G401 (cell line): ENCODE data around the gene ABCA4. TPM values are rescaled to one million over a fixed set of nuclear protein-coding genes. Genes with fewer than 3 reads are reported as not detected.

ENCODE experiments used
- DNase-seq: peaks from one replicate; pipeline ENCODE4 v3.0.0-alpha.2; 2015; ENCODE audit warnings: low spot score
- in situ Hi-C: cut with HindIII; loops from 2 replicates; pipeline ENCODE4 v1.10.0; 2016; ENCODE audit warnings: low sequenced_read_pairs, mixed read lengths
- total RNA-seq: library from RNA; depleted of rRNA; stranded (reverse); fragments of >200 nt; shearing (Covaris generic); gene quantifications from 2 replicates; pipeline ENCODE4 v1.2.3, GENCODE V29; 2014

ABCA4 gene
- total RNA-seq, 1 experiment from 2014 or later, result 1.8 TPM

DNA sequence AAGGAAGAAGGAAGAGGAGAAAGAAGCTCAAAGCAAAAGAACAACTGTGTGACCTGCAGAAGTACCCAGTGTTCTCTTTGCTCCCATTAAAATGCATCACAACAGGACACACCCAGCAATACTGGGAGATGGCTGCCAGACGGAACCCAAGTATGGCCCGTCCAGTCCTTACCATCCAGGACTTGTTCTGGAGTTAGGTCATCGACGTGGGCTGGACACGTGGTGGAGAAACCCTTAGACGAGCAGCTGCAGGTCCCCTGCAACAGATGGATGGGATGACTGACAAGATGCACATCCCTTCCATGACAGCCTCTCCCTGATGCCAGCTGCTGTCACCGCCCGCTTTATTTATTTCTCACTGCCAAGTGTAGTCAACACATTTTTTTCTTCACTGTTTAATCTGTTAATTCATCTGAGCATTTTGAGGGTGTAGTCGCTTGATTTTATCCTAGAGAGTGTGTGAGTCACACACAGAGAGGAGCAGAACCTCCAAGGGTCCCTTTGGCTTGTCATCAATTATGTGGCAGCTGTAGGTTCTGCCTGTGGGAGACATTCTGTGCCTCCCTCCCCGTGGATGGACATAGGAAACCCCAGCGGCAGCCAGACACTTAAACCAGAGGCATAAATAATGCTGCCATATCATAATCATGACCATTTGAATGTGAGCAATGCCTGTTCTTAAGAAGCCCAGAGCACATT lies 80.9 kb downstream of the ABCA4 start:
- in situ Hi-C loops, result no loop called here
- DNase-seq, result no peak

- in situ Hi-C loops, result no loop called here
Measured at GRCh38 chr1:94039514-94039870, 81.5 kb downstream of the ABCA4 start.

DNA sequence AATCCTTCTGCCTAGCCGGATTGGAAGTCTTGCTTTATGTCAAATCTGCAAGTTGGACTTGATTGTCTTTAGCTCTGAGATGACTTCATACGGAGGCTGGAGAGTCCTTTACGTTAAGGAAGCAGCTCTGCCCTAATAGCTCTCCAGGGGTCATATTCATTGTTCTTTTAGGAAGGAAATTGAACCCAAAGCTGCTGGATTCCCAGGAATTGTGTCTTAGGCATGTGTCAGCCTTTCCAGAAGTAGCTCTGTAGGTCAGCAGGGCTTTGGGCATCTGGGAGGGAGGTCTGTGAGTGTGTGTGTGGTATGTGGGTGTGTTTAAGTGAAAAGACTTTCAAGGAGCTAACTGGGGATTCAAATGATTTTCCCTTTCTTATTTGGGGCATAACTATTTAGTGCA lies 82.4 kb downstream of the ABCA4 start:
- no peak for DNase-seq
- in situ Hi-C loops, result no loop called here

More at GRCh38 chr1:94039514-94039870, 81.5 kb downstream of the ABCA4 start:
- DNase-seq, result peak; percentile 75

DNA sequence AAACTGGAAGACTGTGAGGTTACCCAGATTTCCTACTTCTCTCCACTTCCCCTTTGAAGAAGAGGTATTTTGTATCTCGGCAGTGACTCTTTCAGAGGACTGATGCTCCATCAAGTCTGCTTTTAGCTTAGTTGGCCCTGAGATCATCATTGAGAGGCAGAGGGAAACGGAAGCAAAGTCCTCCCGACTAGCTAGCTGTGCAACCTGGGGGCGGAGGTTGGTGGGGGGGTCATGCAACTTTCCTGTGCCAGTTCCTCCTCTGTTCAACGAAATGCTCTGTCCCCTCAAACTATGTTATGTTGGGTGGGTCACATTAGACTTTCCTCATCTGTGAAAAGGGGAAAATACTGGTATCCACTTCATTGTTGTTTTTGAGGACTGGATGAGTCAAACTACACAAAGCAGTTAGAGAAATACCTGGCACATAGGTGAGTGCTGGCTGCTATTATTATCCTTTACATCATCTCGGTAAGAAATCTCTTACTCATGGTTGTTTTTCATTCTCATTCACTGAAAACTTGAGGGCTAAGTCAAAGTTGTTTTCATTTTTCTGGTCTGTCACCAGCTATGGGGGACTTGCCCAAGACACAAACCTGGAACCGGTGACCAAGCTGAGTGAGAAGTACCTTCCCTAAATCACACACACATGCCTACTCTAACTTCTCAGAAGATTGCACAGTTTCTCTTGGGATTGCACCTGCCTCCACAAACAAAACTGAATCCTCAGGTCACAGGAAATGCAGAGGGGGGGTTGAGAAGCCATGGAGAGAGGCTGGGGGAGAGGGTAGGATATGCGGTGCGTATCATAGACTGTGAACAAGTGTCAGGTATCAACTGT lies 83.3 kb downstream of the ABCA4 start:
- DNase-seq, result no peak
- in situ Hi-C loops, result no loop called here

GRCh38 chr1:94036730-94037129 lies 84.2 kb downstream of the ABCA4 start:
- in situ Hi-C loops, result no loop called here
- DNase-seq, result no peak

- in situ Hi-C loops, result no loop called here
- DNase-seq, result no peak
Measured at GRCh38 chr1:94033849-94034248, 87.1 kb downstream of the ABCA4 start.

DNA sequence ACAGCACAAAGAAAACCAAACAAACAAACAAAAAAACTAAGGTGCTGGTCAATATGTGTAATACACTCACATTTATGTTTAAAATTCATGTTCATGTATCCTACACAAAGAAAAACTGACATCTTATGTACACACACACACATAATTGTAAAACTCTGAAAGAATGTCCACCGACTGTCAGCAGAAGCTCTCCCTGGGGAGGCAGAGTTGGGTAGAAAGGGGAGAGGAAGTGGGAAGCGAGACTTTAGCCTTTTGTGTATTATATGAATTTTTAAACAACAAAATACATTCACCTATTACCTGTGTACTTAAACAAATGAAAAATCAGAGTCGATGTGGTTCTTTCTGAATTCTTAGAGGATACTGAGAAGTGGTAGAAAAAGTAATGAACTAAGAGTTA lies 88.3 kb downstream of the ABCA4 start:
- no peak for DNase-seq
- in situ Hi-C loops, result no loop called here

DNA sequence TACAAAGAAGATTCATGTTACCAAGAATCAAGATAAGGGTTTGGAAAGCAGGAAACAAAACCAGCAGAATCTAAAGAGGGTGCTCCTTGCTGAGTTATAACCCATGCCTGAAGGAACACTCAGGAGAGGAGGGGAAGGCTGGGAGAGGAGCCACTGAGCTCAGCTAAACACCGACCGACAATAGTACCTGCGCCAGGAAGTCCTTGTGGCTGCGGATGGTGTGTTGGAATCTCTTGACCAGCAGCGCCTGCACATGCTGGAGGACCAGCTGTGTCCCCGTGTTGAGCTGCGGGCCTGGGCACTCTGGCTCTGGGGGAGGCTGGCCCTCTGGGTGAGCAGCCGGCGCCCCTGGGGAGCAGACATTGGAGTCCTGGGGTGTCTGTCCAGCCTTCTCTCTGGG lies 89.4 kb downstream of the ABCA4 start:
- in situ Hi-C loops, result no loop called here
- DNase-seq, result no peak

DNA sequence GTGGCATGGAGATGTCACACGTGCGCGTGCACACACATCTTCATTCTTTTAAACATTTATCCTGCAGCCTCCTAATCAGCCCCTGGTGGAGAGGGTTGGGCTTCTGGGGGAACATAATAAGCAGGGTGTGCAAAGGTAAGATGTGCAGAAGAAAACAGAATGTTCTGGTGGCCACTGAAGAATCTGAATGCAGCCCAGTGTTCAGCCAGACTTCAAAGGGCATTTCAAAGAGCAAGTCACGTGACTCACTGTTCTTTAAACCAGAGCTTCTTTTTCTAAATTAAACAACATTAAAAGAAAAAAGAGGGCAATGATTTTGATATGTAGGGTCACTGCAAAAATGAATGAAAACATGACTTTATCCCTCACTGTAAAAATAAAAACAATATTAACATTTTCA lies 89.8 kb downstream of the ABCA4 start:
- in situ Hi-C loops, result no loop called here
- DNase-seq, result no peak

DNA sequence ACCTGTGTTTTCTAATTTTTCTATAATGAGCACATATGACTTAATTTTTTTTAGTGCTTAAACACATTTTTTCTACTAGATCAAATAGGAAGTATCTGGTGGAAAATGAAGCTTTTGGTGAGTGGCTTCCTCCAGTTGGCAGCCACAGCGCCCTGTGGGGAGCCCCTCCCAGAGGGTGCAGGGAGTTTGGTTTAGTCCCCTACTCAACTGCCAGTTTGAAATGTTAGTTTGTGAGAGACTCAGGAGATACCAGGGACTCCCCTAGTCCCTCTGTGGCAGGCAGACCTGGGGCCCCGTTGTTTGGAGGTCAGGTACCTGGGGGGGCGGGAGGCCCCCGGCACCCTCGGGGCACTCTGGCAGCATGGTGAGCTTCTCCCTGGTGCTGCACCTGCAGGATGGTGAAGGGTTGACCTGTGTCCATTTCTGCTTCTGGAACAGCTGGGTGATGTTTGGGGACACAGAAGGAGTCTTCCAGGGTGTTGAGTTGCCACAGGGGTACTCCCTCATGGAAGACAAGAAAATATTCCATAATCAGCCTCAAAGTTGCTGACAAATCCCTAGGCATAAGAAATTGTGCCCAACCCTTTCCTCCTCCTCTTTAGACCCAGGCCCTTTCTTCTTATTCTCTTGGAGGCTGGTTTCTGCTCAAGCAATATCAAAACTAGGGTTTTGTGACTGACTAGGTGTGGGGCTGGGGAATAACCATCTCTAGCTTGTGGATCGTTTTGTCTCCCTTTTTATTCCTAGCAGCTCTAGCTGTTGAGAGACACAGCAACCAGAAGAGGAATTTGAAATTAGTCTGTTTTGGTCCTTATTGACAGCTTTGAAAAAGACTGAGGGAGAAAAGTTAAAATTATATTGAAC lies 91.6 kb downstream of the ABCA4 start:
- in situ Hi-C loops, result no loop called here

GRCh38 chr1:94027721-94028515 lies 93.0 kb downstream of the ABCA4 start:
- no peak for DNase-seq
- in situ Hi-C loops, result no loop called here

More for the DNA sequence above, 91.6 kb downstream of the ABCA4 start:
- DNase-seq, result no peak

- no peak for DNase-seq
- in situ Hi-C loops, result no loop called here
Measured at GRCh38 chr1:94026619-94027380, 94.1 kb downstream of the ABCA4 start.

- peak; percentile 84 for DNase-seq
Measured at GRCh38 chr1:94025383-94026340, 95.3 kb downstream of the ABCA4 start.

DNA sequence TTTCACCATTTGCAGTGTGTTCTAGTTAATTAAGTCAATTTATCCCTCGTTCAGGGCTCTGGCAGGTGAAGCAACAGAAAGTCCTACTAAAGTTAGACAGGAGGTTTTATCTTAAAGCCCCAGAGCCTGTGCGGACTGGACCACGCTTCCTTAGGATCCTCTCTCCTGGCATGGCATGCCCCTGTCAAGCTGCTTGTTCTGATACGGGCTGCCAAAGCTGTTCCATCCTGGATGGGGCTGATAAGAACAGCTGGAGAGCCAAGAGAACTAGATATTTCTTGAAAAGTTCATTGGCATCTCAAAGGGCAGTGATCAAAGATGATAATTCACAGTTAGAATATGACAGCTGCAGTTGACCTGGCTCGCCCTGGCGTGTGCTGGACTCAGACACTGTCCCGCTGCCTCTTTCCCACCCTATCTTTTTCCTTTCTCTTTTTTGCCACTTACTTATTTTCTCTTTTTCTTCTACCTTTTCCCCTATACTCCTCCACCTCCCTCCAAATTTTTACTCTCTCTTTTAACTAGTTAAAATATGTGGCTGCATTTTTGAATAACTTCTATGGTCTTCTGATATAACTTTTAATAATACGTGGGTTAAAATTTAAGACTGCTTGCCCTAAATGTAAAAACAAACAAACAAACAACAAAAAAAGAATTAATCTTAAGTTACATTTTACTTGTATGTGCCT lies 96.7 kb downstream of the ABCA4 start:
- in situ Hi-C loops, result no loop called here
- no peak for DNase-seq

More at GRCh38 chr1:94025383-94026340, 95.3 kb downstream of the ABCA4 start:
- in situ Hi-C loops, result no loop called here

- in situ Hi-C loops, result no loop called here
- DNase-seq, result no peak
Measured at GRCh38 chr1:94022471-94023189, 98.3 kb downstream of the ABCA4 start.
